ENCODE measurements around the gene CYBA. TPM values are rescaled to one million over a fixed set of nuclear protein-coding genes. Genes with fewer than 3 reads are reported as not detected.

The CYBA gene
- total RNA-seq, 2 experiments from 2014 or later, result 505 to 513 TPM

GRCh38 chr16:88622866-88623265, 28.0 kb downstream of the CYBA start:
- H3K27ac Mint-ChIP-seq, result no peak overlapping the region
- peaks cover 19% of the 10 kb centered on the region for H3K4me1 Mint-ChIP-seq

GRCh38 chr16:88622125-88622524, 28.7 kb downstream of the CYBA start:
- no peak overlapping the region for H3K4me3 Mint-ChIP-seq
- DNase-seq, result no peak

More at GRCh38 chr16:88622866-88623265, 28.0 kb downstream of the CYBA start:
- Mint-ChIP-seq H3K4me3 (no peak overlapping the region), H3K36me3 (peaks cover 8% of the 10 kb centered on the region), H3K27me3 (no peaks in the 10 kb centered on the region), H3K9me3 (no peaks in the 10 kb centered on the region)
- ATAC-seq (ENCODE audit: low read depth), result no peak
- no peak for DNase-seq
- POLR2A ChIA-PET, result interaction anchor here (0.9 kb wide), 1 partner anchor 11 kb away, joined by 3 read pairs; no protein-coding TSS in a partner anchor

GRCh38 chr16:88619859-88620815, 30.7 kb downstream of the CYBA start:
- H3K27ac Mint-ChIP-seq, result peak overlapping the region; percentile 81
- H3K4me3 Mint-ChIP-seq, result peak overlapping the region; percentile 50
- DNase-seq, result peak; percentile 55
- peaks cover 5% of the 10 kb centered on the region for H3K36me3 Mint-ChIP-seq
- H3K9me3 Mint-ChIP-seq, result no peaks in the 10 kb centered on the region
- no peaks in the 10 kb centered on the region for H3K27me3 Mint-ChIP-seq
- ATAC-seq (ENCODE audit: low read depth), result peak; percentile 77
- peaks cover 19% of the 10 kb centered on the region for H3K4me1 Mint-ChIP-seq
- POLR2A ChIA-PET, result interaction anchor here (0.6 to 2.0 kb wide), 10 partner anchors 9 to 165 kb away, joined by 3 to 8 read pairs (median 4); partner anchors contain the start of genes MVD and ZC3H18

More at GRCh38 chr16:88622125-88622524, 28.7 kb downstream of the CYBA start:
- Mint-ChIP-seq H3K9me3 (no peaks in the 10 kb centered on the region), H3K27me3 (no peaks in the 10 kb centered on the region), H3K36me3 (peaks cover 8% of the 10 kb centered on the region), H3K27ac (peak overlapping the region; percentile 7), H3K4me1 (peaks cover 19% of the 10 kb centered on the region)
- ATAC-seq (ENCODE audit: low read depth), result no peak
- POLR2A ChIA-PET, result no interaction called here

GRCh38 chr16:88618956-88619667, 31.7 kb downstream of the CYBA start:
- Mint-ChIP-seq H3K4me3 (no peak overlapping the region), H3K4me1 (peaks cover 19% of the 10 kb centered on the region), H3K27ac (peak overlapping the region; percentile 81), H3K36me3 (peaks cover 5% of the 10 kb centered on the region), H3K9me3 (no peaks in the 10 kb centered on the region), H3K27me3 (no peaks in the 10 kb centered on the region)
- DNase-seq (no peak), ATAC-seq (ENCODE audit: low read depth) (no peak)
- POLR2A ChIA-PET, result interaction anchor here (0.8 to 2.0 kb wide), 6 partner anchors 10 to 85 kb away, joined by 3 to 8 read pairs (median 6); partner anchors contain the start of gene ZC3H18

GRCh38 chr16:88618182-88618955, 32.5 kb downstream of the CYBA start:
- DNase-seq (no peak), ATAC-seq (ENCODE audit: low read depth) (no peak)
- no peak overlapping the region for H3K4me3 Mint-ChIP-seq
- peaks cover 5% of the 10 kb centered on the region for H3K36me3 Mint-ChIP-seq
- POLR2A ChIA-PET, result no interaction called here
- peak overlapping the region; percentile 81 for H3K27ac Mint-ChIP-seq
- H3K4me1 Mint-ChIP-seq, result peaks cover 19% of the 10 kb centered on the region
- H3K9me3 Mint-ChIP-seq, result no peaks in the 10 kb centered on the region
- H3K27me3 Mint-ChIP-seq, result no peaks in the 10 kb centered on the region

- H3K27ac Mint-ChIP-seq, result no peak overlapping the region
- DNase-seq (no peak), ATAC-seq (ENCODE audit: low read depth) (no peak)
- POLR2A ChIA-PET, result interaction anchor here (1.3 kb wide), 1 partner anchor 85 kb away, joined by 3 read pairs; no protein-coding TSS in a partner anchor
- peaks cover 1% of the 10 kb centered on the region for H3K36me3 Mint-ChIP-seq
- no peaks in the 10 kb centered on the region for H3K27me3 Mint-ChIP-seq
- H3K4me1 Mint-ChIP-seq, result peaks cover 21% of the 10 kb centered on the region
- H3K9me3 Mint-ChIP-seq, result no peaks in the 10 kb centered on the region
- no peak overlapping the region for H3K4me3 Mint-ChIP-seq
Observed at GRCh38 chr16:88617268-88618031, 33.4 kb downstream of the CYBA start.

GRCh38 chr16:88616736-88617135, 34.1 kb downstream of the CYBA start:
- H3K27me3 Mint-ChIP-seq, result no peaks in the 10 kb centered on the region
- POLR2A ChIA-PET, result interaction anchor here (1.3 kb wide), 1 partner anchor 86 kb away, joined by 3 read pairs; no protein-coding TSS in a partner anchor
- H3K4me1 Mint-ChIP-seq, result peaks cover 21% of the 10 kb centered on the region
- no peak overlapping the region for H3K4me3 Mint-ChIP-seq
- no peaks in the 10 kb centered on the region for H3K9me3 Mint-ChIP-seq
- H3K36me3 Mint-ChIP-seq, result peaks cover 1% of the 10 kb centered on the region
- no peak for ATAC-seq (ENCODE audit: low read depth)
- no peak overlapping the region for H3K27ac Mint-ChIP-seq
- DNase-seq, result no peak

GRCh38 chr16:88616320-88616719, 34.5 kb downstream of the CYBA start:
- Mint-ChIP-seq H3K27ac (no peak overlapping the region), H3K36me3 (peaks cover 1% of the 10 kb centered on the region), H3K4me1 (peaks cover 21% of the 10 kb centered on the region), H3K4me3 (no peak overlapping the region), H3K9me3 (no peaks in the 10 kb centered on the region), H3K27me3 (no peaks in the 10 kb centered on the region)
- no peak for DNase-seq
- POLR2A ChIA-PET, result interaction anchor here (1.3 kb wide), 1 partner anchor 86 kb away, joined by 3 read pairs; no protein-coding TSS in a partner anchor
- ATAC-seq (ENCODE audit: low read depth), result no peak

- Mint-ChIP-seq H3K4me3 (no peak overlapping the region), H3K9me3 (no peaks in the 10 kb centered on the region), H3K36me3 (peaks cover 5% of the 10 kb centered on the region), H3K4me1 (peaks cover 13% of the 10 kb centered on the region), H3K27ac (no peak overlapping the region), H3K27me3 (no peaks in the 10 kb centered on the region)
- DNase-seq (no peak), ATAC-seq (ENCODE audit: low read depth) (no peak)
- POLR2A ChIA-PET, result no interaction called here
Observed at GRCh38 chr16:88614818-88615580, 35.9 kb downstream of the CYBA start.

- Mint-ChIP-seq H3K27me3 (no peaks in the 10 kb centered on the region), H3K9me3 (no peaks in the 10 kb centered on the region), H3K4me3 (no peak overlapping the region), H3K36me3 (peaks cover 8% of the 10 kb centered on the region), H3K4me1 (peaks cover 9% of the 10 kb centered on the region), H3K27ac (no peak overlapping the region)
- DNase-seq (no peak), ATAC-seq (ENCODE audit: low read depth) (no peak)
- POLR2A ChIA-PET, result interaction anchor here (1.1 kb wide), 1 partner anchor 44 kb away, joined by 3 read pairs; the partner anchor contains the start of gene ZC3H18
Observed at GRCh38 chr16:88613911-88614817, 36.7 kb downstream of the CYBA start.

- DNase-seq (no peak), ATAC-seq (ENCODE audit: low read depth) (no peak)
- H3K4me1 Mint-ChIP-seq, result peaks cover 4% of the 10 kb centered on the region
- H3K9me3 Mint-ChIP-seq, result no peaks in the 10 kb centered on the region
- peaks cover 8% of the 10 kb centered on the region for H3K36me3 Mint-ChIP-seq
- no peaks in the 10 kb centered on the region for H3K27me3 Mint-ChIP-seq
- H3K27ac Mint-ChIP-seq, result no peak overlapping the region
- POLR2A ChIA-PET, result interaction anchor here (1.1 kb wide), 1 partner anchor 43 kb away, joined by 3 read pairs; the partner anchor contains the start of gene ZC3H18
- H3K4me3 Mint-ChIP-seq, result no peak overlapping the region
Observed at GRCh38 chr16:88613293-88613692, 37.6 kb downstream of the CYBA start.

All from activated naive CD8-positive, alpha-beta T cell treated with anti-CD3 and anti-CD28 coated beads, Interleukin-2, amount 10 ng/mL, durations not matched to agents 7 days and 5 days (primary cell).